Esophagus squamous epithelium (tissue), 5 donors: ENCODE data around the gene SPTSSA. TPM values are rescaled to one million over a fixed set of nuclear protein-coding genes. Genes with fewer than 3 reads are reported as not detected.

ENCODE experiments used
- DNase-seq: peaks from one replicate; lab custom pipeline; 2025; lab: John Stamatoyannopoulos, UW
- H3K27ac ChIP-seq, 4 donors: fragments of 200-600 bp; sonication (generic); one replicate each; pipeline ENCODE4 v1.5.1; 2016 to 2019; ENCODE audit warnings: mild to moderate bottlenecking in 1 of 4
- H3K27me3 ChIP-seq, 4 donors: fragments of 200-600 bp; sonication (generic); 1 replicate in 3 of 4; 2 replicates in 1 of 4; pipeline versions ENCODE4 v1.5.1 to v1.6.0; 2017 to 2021; ENCODE audit warnings: antibody characterized with exemption in 1 of 4
- H3K36me3 ChIP-seq, 3 donors: fragments of 200-600 bp; sonication (generic); one replicate each; pipeline ENCODE4 v1.5.1; 2016 to 2019
- H3K4me1 ChIP-seq, 3 donors: fragments of 200-600 bp; sonication (generic); one replicate each; pipeline ENCODE4 v1.5.1; 2017 to 2019
- H3K4me3 ChIP-seq, 4 donors: fragments of 200-600 bp; sonication (generic); 1 replicate in 3 of 4; 2 replicates in 1 of 4; pipeline ENCODE4 v1.5.1; 2016 to 2019; ENCODE audit warnings: mild to moderate bottlenecking in 2 of 4, moderate library complexity in 1 of 4
- H3K9me3 ChIP-seq, 3 donors: fragments of 200-600 bp; sonication (generic); one replicate each; pipeline ENCODE4 v1.5.1; 2016 to 2019
- POLR2A ChIP-seq, 4 donors: fragments of 450-650 bp; IDR thresholded peaks; one replicate each; pipeline ENCODE4 v1.6.1; 2017; ENCODE audit warnings: antibody characterized with exemption in 4 of 4, mild to moderate bottlenecking in 4 of 4, moderate library complexity in 3 of 4
- WGBS, 2 donors: methylation state at CpG; one replicate each; pipeline ENCODE4 v1.1.5; 2018; 5-methylcytosine and 5-hydroxymethylcytosine counted together
- intact Hi-C: fragments of 100-400 bp; cut with DNase I; formaldehyde crosslinking; loops from one replicate; pipeline ENCODE4 v1.15.0; 2022
- total RNA-seq, 4 donors: library from RNA; depleted of rRNA; stranded (reverse); fragments of >200 nt; gene quantifications; one replicate each; pipeline ENCODE4 v1.1.0, GENCODE V29; 2016
- TF ChIP-seq, protein P1 (sequence below), 6 experiments: fragments of 450-650 bp in 4 of 6; fragments of 200-600 bp in 2 of 6; sonication (generic) in 2 of 6; IDR thresholded peaks; one replicate each; pipeline ENCODE4 v1.5.1; 2016 to 2019; ENCODE audit warnings: antibody characterized with exemption in 6 of 6, mild to moderate bottlenecking in 4 of 6, moderate library complexity in 4 of 6
- donor health status: DM: yes; HTN: yes; CAD: no.

Gene SPTSSA
- total RNA-seq, 4 donors from 2014 or later: 9.4 to 35.0 (median 17.3) TPM

- no peaks in the 10 kb centered on the region for H3K36me3 ChIP-seq
- DNase-seq: no peak
- H3K4me3 ChIP-seq: no peak overlapping the region
- intact Hi-C loops: no loop called here
- peaks cover 23 to 44% (median 26%) of the 10 kb centered on the region in 3 donors for H3K4me1 ChIP-seq
- 36 to 47% methylated on average over 11 of the region's 11 CpGs for WGBS, 2 donors
- TF ChIP-seq, protein P1, sequence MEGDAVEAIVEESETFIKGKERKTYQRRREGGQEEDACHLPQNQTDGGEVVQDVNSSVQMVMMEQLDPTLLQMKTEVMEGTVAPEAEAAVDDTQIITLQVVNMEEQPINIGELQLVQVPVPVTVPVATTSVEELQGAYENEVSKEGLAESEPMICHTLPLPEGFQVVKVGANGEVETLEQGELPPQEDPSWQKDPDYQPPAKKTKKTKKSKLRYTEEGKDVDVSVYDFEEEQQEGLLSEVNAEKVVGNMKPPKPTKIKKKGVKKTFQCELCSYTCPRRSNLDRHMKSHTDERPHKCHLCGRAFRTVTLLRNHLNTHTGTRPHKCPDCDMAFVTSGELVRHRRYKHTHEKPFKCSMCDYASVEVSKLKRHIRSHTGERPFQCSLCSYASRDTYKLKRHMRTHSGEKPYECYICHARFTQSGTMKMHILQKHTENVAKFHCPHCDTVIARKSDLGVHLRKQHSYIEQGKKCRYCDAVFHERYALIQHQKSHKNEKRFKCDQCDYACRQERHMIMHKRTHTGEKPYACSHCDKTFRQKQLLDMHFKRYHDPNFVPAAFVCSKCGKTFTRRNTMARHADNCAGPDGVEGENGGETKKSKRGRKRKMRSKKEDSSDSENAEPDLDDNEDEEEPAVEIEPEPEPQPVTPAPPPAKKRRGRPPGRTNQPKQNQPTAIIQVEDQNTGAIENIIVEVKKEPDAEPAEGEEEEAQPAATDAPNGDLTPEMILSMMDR (IDR thresholded peaks at IDR 0.05): no peak
- TF ChIP-seq POLR2A (IDR thresholded peaks at IDR 0.05): no peak
- H3K27me3 ChIP-seq: no peaks in the 10 kb centered on the region
- H3K9me3 ChIP-seq: no peaks in the 10 kb centered on the region
- peak overlapping the region; percentile 83 to 94 (median 92) for H3K27ac ChIP-seq
Observed at GRCh38 chr14:34496007-34496678, 34.1 kb upstream of the SPTSSA start.

DNA sequence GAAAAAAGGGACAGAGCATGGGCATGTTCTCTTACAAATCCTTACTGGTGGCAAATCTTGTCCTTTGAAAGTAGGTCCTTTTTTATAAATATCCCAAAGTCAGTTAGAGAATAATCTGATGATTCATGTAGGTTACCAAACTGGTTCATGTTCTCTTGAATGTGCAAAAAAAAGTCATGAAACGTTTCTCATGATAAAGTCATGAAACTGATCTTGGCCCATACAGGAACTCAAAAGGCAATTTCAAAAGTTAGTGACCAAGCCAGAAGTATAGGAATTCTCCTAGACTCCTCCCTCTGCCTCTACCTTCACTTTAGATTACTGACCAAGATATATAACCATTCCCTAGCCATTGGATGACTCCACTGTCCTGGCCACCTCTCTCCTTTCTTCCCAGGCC is 27.3 kb upstream of the SPTSSA start:
- Histone ChIP-seq H3K4me1 (peaks cover 0 to 34% (median 12%) of the 10 kb centered on the region in 3 donors), H3K27me3 (no peaks in the 10 kb centered on the region), H3K27ac (peak overlapping the region; percentile 74 to 88 (median 80)), H3K36me3 (no peaks in the 10 kb centered on the region), H3K4me3 (no peak overlapping the region), H3K9me3 (no peaks in the 10 kb centered on the region)
- intact Hi-C loops: no loop called here
- WGBS, 2 donors: 20 to 21% methylated on average over 1 of the region's 1 CpG
- no peak for DNase-seq
- TF ChIP-seq, protein P1 (IDR thresholded peaks at IDR 0.05): no peak
- TF ChIP-seq POLR2A (IDR thresholded peaks at IDR 0.05): no peak

- H3K27me3 ChIP-seq: no peaks in the 10 kb centered on the region
- intact Hi-C loops: no loop called here
- TF ChIP-seq POLR2A (IDR thresholded peaks at IDR 0.05): no peak
- TF ChIP-seq, protein P1 (IDR thresholded peaks at IDR 0.05): no peak
- H3K4me1 ChIP-seq: peaks cover 0 to 34% (median 12%) of the 10 kb centered on the region in 3 donors
- no peak overlapping the region for H3K4me3 ChIP-seq
- no peaks in the 10 kb centered on the region for H3K36me3 ChIP-seq
- H3K27ac ChIP-seq: peak overlapping the region in 3 of 4 donors; percentile 62 to 88 (median 80)
- no peak for DNase-seq
- 94 to 95% methylated on average over 6 of the region's 7 CpGs for WGBS, 2 donors
- H3K9me3 ChIP-seq: no peaks in the 10 kb centered on the region
Observed at GRCh38 chr14:34488528-34488927, 26.5 kb upstream of the SPTSSA start.

DNA sequence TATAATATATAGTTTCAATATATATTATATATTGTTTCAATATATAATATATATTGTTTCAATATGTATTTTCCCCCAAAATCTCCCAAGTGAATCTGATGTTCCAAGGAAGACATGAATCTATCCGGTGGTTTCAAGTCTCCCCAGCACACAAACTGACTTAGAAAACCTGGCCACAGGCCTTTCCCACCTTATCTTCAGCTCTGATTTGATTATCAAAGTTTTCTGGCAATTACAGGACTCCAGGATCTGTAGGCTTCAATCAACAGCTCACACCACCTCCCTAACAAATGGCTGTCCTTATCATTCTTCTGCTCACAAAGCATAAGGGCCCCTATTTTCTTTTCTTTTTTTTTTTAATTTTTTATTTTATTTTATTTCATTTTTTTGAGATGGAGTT is 22.7 kb upstream of the SPTSSA start:
- Histone ChIP-seq H3K4me1 (peaks cover 0 to 13% (median 2%) of the 10 kb centered on the region in 3 donors), H3K9me3 (no peaks in the 10 kb centered on the region), H3K27me3 (no peaks in the 10 kb centered on the region), H3K4me3 (no peak overlapping the region), H3K36me3 (no peaks in the 10 kb centered on the region), H3K27ac (no peak overlapping the region)
- 84 to 86% methylated on average over 1 of the region's 1 CpG for WGBS, 2 donors
- no peak for DNase-seq
- intact Hi-C loops: no loop called here
- TF ChIP-seq, protein P1 (IDR thresholded peaks at IDR 0.05): no peak
- TF ChIP-seq POLR2A (IDR thresholded peaks at IDR 0.05): no peak

DNA sequence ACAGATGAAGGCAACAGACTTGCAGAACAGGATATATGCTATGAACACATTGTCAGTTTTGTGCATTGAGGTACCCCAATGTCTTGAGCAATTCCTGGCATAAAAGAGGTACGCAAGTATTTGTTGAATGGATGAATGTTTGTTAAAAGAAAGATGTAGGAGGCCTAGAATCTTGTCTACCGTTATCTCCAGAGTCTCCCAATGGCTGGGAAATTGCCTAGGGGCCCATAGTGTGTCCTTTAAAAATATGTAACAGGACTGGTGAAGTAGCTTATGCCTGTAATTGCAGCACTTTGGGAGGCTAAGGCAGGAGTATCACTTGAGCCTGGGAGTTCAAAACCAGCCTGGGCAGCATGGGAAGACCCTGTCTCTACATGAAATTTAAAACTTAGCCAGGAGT is 20.4 kb upstream of the SPTSSA start:
- H3K27me3 ChIP-seq: no peaks in the 10 kb centered on the region
- no peak overlapping the region for H3K4me3 ChIP-seq
- no peak for TF ChIP-seq POLR2A (IDR thresholded peaks at IDR 0.05)
- TF ChIP-seq, protein P1 (IDR thresholded peaks at IDR 0.05): no peak
- no peaks in the 10 kb centered on the region for H3K9me3 ChIP-seq
- 66 to 91% methylated on average over 2 of the region's 2 CpGs for WGBS, 2 donors
- no peak overlapping the region for H3K27ac ChIP-seq
- no peaks in the 10 kb centered on the region for H3K4me1 ChIP-seq
- intact Hi-C loops: no loop called here
- no peaks in the 10 kb centered on the region for H3K36me3 ChIP-seq
- DNase-seq: no peak
